ENCODE measurements around the gene RASA2.

Gene RASA2

DNA sequence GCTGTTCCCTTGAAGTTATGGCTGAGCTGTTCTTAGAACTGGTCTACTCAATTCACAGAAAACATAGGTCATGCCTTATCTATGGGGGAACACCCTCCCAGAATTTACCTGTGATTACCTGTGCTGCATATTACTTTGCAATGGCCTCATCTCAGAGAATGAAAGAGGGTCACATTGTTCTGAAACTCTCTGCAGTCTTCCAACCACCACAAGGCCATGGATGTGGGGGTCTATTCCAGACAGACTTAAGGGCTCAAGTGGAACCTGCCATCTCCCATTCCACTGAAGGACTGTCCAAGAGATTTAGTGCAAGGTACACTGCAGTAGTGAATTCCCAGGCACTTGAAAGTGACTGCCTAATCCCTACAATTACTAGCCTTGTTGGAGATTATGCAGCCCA lies 40.1 kb upstream of the RASA2 start:
- no peaks in the 10 kb centered on the region for H3K9me3 ChIP-seq
- H3K4me2 ChIP-seq, result no peak overlapping the region
- H3K4me1 ChIP-seq, result peaks cover 3% of the 10 kb centered on the region; the same call in 1 of the 2 replicates
- no peaks in the 10 kb centered on the region for H3K36me3 ChIP-seq
- no peaks in the 10 kb centered on the region for H3K27me3 ChIP-seq
- H4K20me1 ChIP-seq, result no peaks in the 10 kb centered on the region
- H3K27ac ChIP-seq, result no peak overlapping the region
- TF ChIP-seq Cebpa-rat (IDR thresholded peaks at IDR 0.05), result no peak
- H3K9ac ChIP-seq, result no peak overlapping the region
- H3K4me3 ChIP-seq, result no peak overlapping the region

DNA sequence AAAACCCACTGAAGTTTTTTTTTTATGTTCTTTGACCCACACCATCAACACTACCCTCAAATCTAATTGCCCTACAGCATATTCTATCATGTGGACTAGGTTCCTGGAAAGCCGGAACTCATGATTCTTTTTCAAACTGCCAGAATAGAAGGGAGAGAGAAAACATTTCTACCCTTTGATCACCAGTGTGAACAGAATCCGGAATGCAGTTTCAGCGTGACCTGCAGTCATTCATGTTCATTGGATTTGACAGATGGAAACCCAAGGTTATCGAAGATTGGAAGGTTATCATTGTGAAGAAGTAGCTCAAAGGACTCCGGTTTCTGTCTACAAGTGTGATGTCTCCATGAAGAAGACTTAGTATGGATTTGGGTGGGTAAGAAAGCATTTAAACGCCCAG lies 39.4 kb upstream of the RASA2 start:
- Histone ChIP-seq H3K27me3 (no peaks in the 10 kb centered on the region), H3K9me3 (no peaks in the 10 kb centered on the region), H3K36me3 (no peaks in the 10 kb centered on the region), H4K20me1 (no peaks in the 10 kb centered on the region), H3K9ac (no peak overlapping the region), H3K4me1 (no peaks in the 10 kb centered on the region; the same call in 1 of the 2 replicates), H3K4me3 (no peak overlapping the region), H3K4me2 (no peak overlapping the region), H3K27ac (no peak overlapping the region)
- TF ChIP-seq Cebpa-rat (IDR thresholded peaks at IDR 0.05), result no peak

DNA sequence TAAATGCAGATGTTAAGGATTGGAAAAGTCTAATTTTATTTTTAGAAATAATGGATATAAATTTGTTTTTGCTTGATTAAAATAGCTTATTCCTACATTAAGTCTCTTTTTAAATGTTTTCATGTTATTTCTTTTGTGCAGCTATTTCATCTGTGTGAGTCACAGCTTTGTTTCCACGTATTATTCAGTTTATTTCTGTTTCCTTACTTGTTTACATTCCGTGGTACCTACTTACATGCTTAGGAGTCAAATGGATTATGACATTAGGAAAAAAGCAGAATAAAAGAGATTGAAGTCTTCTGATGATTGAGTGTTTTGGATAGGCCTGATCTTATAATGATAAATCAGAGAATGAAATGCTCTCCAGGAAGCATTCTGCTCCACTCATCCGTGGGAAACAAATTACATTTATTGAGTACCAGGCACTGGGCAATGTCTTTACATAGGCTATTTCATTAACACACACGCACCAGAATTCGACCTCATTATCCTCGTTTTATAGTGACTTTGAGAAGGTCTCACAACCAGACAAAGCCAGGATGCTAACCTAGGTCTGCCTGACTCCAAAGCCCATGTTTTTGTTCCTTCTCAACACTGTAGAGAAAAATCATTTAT lies 38.1 kb upstream of the RASA2 start:
- Histone ChIP-seq H3K4me2 (no peak overlapping the region), H3K9ac (no peak overlapping the region), H3K4me1 (no peaks in the 10 kb centered on the region; the same call in 1 of the 2 replicates), H3K27ac (no peak overlapping the region), H3K27me3 (no peaks in the 10 kb centered on the region), H3K36me3 (no peaks in the 10 kb centered on the region), H4K20me1 (no peaks in the 10 kb centered on the region), H3K4me3 (no peak overlapping the region), H3K9me3 (no peaks in the 10 kb centered on the region)
- no peak for TF ChIP-seq Cebpa-rat (IDR thresholded peaks at IDR 0.05)

DNA sequence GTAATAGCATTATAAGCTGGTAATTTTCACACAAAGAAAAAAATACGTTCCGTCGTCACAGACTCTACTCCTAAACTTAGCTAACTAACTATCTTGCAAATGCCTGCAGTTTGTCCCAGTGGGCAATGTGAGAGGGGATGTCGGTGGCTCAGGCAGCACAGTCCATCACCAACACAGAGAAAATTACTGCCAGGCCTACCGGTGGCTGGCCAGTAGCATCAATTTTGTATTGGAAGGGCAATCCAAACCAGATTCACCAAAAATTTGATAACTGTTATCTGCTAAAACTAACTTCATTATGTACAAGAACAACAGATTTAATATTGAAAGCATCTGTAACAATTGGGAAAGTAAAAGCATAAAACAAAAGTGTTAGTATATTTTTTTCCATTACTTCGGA lies 37.4 kb upstream of the RASA2 start:
- no peak overlapping the region for H3K4me2 ChIP-seq
- no peaks in the 10 kb centered on the region for H3K36me3 ChIP-seq
- no peaks in the 10 kb centered on the region for H3K9me3 ChIP-seq
- no peak overlapping the region for H3K27ac ChIP-seq
- no peak overlapping the region for H3K9ac ChIP-seq
- no peaks in the 10 kb centered on the region for H3K27me3 ChIP-seq
- TF ChIP-seq Cebpa-rat (IDR thresholded peaks at IDR 0.05), result no peak
- H3K4me3 ChIP-seq, result no peak overlapping the region
- H3K4me1 ChIP-seq, result no peaks in the 10 kb centered on the region; the same call in 1 of the 2 replicates
- no peaks in the 10 kb centered on the region for H4K20me1 ChIP-seq

DNA sequence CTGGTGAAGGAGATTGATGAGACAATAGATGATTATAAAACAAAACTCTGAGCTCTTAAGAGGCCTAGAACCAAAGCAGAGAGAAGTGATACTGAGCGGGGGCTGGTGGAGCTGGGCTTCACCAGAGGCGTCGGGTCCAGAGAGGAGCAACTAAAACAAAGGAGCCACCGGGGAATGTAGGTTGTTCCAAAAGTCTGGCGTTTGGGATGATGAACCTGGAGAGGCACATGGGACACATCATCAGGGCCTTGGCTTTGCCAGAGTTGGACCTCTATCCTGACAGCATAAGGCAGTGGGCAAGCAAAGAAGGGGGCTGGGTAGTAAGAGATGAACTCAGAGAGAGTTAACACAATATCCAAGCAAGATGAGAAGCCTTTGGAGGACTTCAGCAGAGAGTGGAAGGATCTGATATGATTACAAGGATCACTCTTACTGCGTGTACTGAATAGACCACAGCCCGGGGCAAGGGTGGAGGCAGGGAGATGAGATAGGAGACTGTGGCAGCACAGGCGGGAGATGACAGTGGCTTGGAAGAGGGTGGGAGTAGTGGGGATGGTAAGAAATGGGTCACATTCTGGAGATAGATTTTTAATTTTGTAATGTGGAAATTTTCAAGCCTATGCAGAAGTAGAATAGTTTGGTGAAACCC lies 36.0 kb upstream of the RASA2 start:
- Histone ChIP-seq H3K4me2 (no peak overlapping the region), H3K27ac (no peak overlapping the region), H3K9me3 (no peaks in the 10 kb centered on the region), H3K27me3 (no peaks in the 10 kb centered on the region), H3K4me3 (no peak overlapping the region), H4K20me1 (no peaks in the 10 kb centered on the region), H3K9ac (no peak overlapping the region), H3K4me1 (no peaks in the 10 kb centered on the region; the same call in 1 of the 2 replicates), H3K36me3 (no peaks in the 10 kb centered on the region)
- no peak for TF ChIP-seq Cebpa-rat (IDR thresholded peaks at IDR 0.05)

DNA sequence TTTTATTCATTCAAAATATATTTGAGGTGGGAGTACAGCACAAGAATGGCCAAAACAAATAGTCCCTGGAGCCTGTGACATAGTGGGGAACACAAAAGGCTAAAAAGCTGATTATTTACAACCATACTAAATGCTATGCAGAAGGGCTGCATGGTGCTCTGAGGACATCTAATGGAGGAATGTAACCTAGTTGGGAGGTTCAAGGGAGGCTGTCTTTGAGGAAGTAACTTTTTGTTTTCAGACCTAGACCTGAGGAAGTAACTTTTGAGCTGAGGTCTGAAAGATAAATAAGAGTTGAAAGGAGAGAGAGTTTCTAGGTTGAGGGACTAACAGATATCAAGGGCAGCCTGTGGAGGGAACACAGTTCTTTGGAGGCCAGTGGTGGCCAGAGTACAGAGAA lies 34.8 kb upstream of the RASA2 start:
- no peak for TF ChIP-seq Cebpa-rat (IDR thresholded peaks at IDR 0.05)
- no peak overlapping the region for H3K4me3 ChIP-seq
- no peak overlapping the region for H3K4me2 ChIP-seq
- H3K27ac ChIP-seq, result no peak overlapping the region
- no peaks in the 10 kb centered on the region for H3K27me3 ChIP-seq
- no peaks in the 10 kb centered on the region for H4K20me1 ChIP-seq
- H3K9ac ChIP-seq, result no peak overlapping the region
- no peaks in the 10 kb centered on the region for H3K9me3 ChIP-seq
- no peaks in the 10 kb centered on the region for H3K36me3 ChIP-seq
- H3K4me1 ChIP-seq, result no peaks in the 10 kb centered on the region; the same call in 1 of the 2 replicates

DNA sequence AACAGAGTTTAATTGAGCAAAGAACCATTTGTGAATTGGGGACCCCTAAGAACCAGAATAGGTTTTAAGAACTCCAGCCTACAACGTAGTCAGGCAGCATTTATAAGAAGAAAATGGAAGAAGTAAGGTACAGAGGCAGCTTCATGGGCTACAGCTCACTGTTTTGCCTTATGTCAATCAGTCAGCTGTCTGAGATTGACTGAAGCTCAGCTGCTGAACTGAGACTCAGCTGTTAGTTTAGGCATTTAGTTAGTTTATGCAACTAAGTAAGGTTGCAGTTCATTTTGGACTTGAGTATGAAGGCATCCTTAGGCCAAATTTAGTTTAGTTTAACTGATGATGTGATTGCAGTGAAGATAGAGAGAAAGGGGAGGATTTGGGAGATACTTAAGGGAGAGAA lies 34.1 kb upstream of the RASA2 start:
- no peak overlapping the region for H3K4me3 ChIP-seq
- H3K4me2 ChIP-seq, result no peak overlapping the region
- no peaks in the 10 kb centered on the region for H4K20me1 ChIP-seq
- TF ChIP-seq Cebpa-rat (IDR thresholded peaks at IDR 0.05), result no peak
- no peak overlapping the region for H3K9ac ChIP-seq
- no peaks in the 10 kb centered on the region for H3K27me3 ChIP-seq
- no peaks in the 10 kb centered on the region for H3K36me3 ChIP-seq
- no peaks in the 10 kb centered on the region for H3K9me3 ChIP-seq
- H3K27ac ChIP-seq, result no peak overlapping the region
- no peaks in the 10 kb centered on the region; the same call in 1 of the 2 replicates for H3K4me1 ChIP-seq

DNA sequence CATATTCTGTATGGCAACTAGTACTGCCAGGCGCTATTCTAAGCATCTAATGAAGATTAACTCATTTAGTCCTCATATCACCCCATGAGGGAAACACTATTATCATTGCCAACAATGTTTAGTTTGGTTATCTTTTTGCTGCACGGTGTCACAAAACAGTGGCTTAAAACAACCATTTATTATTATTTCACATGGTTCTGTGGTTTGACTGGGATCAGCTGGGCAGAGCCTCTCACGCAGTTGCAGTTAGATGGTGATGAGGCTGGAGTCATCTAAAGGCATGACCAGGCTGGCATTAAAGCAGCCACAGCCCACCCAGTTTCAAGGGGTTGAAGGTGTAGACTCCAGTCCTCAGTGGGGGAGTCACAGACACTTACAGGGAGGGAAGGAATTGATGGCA lies 32.8 kb upstream of the RASA2 start:
- H4K20me1 ChIP-seq, result no peaks in the 10 kb centered on the region
- no peaks in the 10 kb centered on the region for H3K27me3 ChIP-seq
- no peak for TF ChIP-seq Cebpa-rat (IDR thresholded peaks at IDR 0.05)
- no peak overlapping the region for H3K27ac ChIP-seq
- no peak overlapping the region for H3K4me3 ChIP-seq
- no peak overlapping the region for H3K4me2 ChIP-seq
- no peaks in the 10 kb centered on the region; the same call in 1 of the 2 replicates for H3K4me1 ChIP-seq
- no peak overlapping the region for H3K9ac ChIP-seq
- no peaks in the 10 kb centered on the region for H3K36me3 ChIP-seq
- no peaks in the 10 kb centered on the region for H3K9me3 ChIP-seq

DNA sequence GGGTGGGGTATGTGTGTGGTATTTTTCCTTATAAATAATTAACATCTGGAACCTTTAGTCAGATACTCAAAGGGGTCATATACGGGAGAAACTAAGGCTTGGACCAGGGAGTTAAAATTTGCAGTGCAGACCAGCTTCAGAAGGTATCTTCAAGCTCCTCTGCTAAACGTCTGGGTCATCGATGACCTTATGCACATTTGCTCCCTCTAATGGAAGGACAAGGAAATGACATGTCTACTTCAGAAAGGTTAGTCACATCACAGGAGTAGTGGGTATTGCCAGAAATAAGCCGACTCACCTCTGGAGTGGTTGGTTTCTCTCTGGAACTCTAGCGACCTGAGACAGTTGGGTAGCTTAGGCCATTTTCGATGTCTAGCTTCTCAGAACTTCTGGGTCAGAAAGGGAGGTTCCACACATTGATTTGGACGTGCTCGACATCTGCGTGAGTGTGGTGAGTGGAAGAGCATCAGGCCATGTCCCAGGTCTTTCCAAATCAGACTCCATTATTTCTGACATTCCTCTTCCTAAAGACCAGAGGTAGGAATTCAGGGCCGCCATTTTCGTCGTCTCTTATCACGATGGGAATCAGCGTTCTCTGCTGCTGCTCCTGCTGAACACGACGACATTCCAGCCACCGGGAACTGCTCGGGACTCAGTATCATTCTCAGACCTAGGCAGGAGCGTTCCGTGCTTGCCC lies 31.8 kb upstream of the RASA2 start:
- Histone ChIP-seq H3K4me3 (no peak overlapping the region), H3K27ac (no peak overlapping the region), H3K4me1 (no peaks in the 10 kb centered on the region; the same call in 1 of the 2 replicates), H3K9me3 (no peaks in the 10 kb centered on the region), H3K9ac (no peak overlapping the region), H3K27me3 (no peaks in the 10 kb centered on the region), H3K36me3 (no peaks in the 10 kb centered on the region), H4K20me1 (no peaks in the 10 kb centered on the region), H3K4me2 (no peak overlapping the region)
- TF ChIP-seq Cebpa-rat (IDR thresholded peaks at IDR 0.05), result no peak
